Small intestine (tissue), 16 donors: ENCODE data around the gene IGSF21. TPM values are rescaled to one million over a fixed set of nuclear protein-coding genes. Genes with fewer than 3 reads are reported as not detected.

Experiments
- DNase-seq, 2 donors: peaks; one replicate each; pipeline versions ENCODE4 v3.0.0 to v3.0.0-alpha.2; 2013
- FAIRE-seq: peaks from 2 replicates; lab custom pipeline; 2012; peaks lifted over from hg19 to GRCh38; lab: Jason Lieb, UNC
- H3K27ac ChIP-seq, 3 donors: one replicate each; pipeline ENCODE4 v1.5.1; 2013; ENCODE audit warnings: low read length in 2 of 3, mild to moderate bottlenecking in 2 of 3, control low read depth in 1 of 3, inconsistent platforms in 1 of 3, low read depth in 1 of 3, moderate library complexity in 1 of 3
- H3K27me3 ChIP-seq, 3 donors: one replicate each; pipeline ENCODE4 v1.6.1; 2013; ENCODE audit warnings: low read length in 3 of 3, inconsistent platforms in 1 of 3; ENCODE audit not compliant: control insufficient read depth in 3 of 3, insufficient read depth in 3 of 3
- H3K36me3 ChIP-seq, 3 donors: one replicate each; pipeline ENCODE4 v1.6.1; 2013; ENCODE audit warnings: low read length in 3 of 3, inconsistent platforms in 1 of 3, low read depth in 1 of 3, mild to moderate bottlenecking in 1 of 3, moderate library complexity in 1 of 3; ENCODE audit not compliant: control insufficient read depth in 3 of 3, insufficient read depth in 2 of 3
- H3K4me1 ChIP-seq, 3 donors: one replicate each; pipeline ENCODE4 v1.6.1; 2013; ENCODE audit warnings: low read length in 2 of 3, inconsistent platforms in 1 of 3, low read depth in 1 of 3, mild to moderate bottlenecking in 1 of 3, moderate library complexity in 1 of 3; ENCODE audit not compliant: control insufficient read depth in 3 of 3, insufficient read depth in 2 of 3
- H3K4me3 ChIP-seq, 3 donors: one replicate each; pipeline ENCODE4 v1.5.1; 2013; ENCODE audit warnings: low read length in 3 of 3, control low read depth in 1 of 3, inconsistent platforms in 1 of 3, low read depth in 1 of 3, mild to moderate bottlenecking in 1 of 3, moderate library complexity in 1 of 3
- H3K9me3 ChIP-seq, 2 donors: one replicate each; pipeline ENCODE4 v1.6.1; 2013; ENCODE audit warnings: low read depth in 1 of 2, low read length in 1 of 2; ENCODE audit not compliant: control insufficient read depth in 2 of 2, insufficient read depth in 1 of 2
- WGBS, 3 donors: extraction: QIAGEN DNeasy Blood & Tissue Kit; methylation state at CpG; one replicate each; pipeline ENCODE4 v1.1.7; 2013; 5-methylcytosine and 5-hydroxymethylcytosine counted together
- long read RNA-seq, 10 donors: transcript quantifications; one replicate each; lab custom pipeline, GENCODE V29; 2026
- polyA plus RNA-seq, 4 donors: library from polyadenylated mRNA; stranded (reverse) in 3 of 4; unstranded in 1 of 4; fragments of 200-250 nt in 3 of 4; fragments of 120-200 nt in 1 of 4; gene quantifications; one replicate each; pipeline versions ENCODE4 v1.2.1 to v1.2.3, GENCODE V29; 2013
- donor health status: healthy with polysubstance abuse.
- donor health status: control.
- donor health status: control.
- donor health status: Bipolar disorder and iron deficiency.
- donor health status: healthy.

The IGSF21 gene
- under 1 TPM in 2 of 4 donors, not detected in 2; 0.18 to 0.38 TPM for polyA plus RNA-seq
- long read RNA-seq, donor 1, result 0 reads
- long read RNA-seq, donor 2, result 0 reads
- long read RNA-seq, donor 3, result 0 reads
- long read RNA-seq, donor 4, result 0 reads
- long read RNA-seq, donor 5, result 0 reads
- long read RNA-seq, donor 6, result 0 reads
- long read RNA-seq, donor 7, result 0 reads
- long read RNA-seq, donor 8, result 0 reads
- long read RNA-seq, donor 9, result 0 reads
- long read RNA-seq, donor 10, partial matches to known transcripts, result 0 of 1 reads
- long read RNA-seq, donor 10, other reads (novel, unspliced or antisense), result 0 of 1 reads

DNA sequence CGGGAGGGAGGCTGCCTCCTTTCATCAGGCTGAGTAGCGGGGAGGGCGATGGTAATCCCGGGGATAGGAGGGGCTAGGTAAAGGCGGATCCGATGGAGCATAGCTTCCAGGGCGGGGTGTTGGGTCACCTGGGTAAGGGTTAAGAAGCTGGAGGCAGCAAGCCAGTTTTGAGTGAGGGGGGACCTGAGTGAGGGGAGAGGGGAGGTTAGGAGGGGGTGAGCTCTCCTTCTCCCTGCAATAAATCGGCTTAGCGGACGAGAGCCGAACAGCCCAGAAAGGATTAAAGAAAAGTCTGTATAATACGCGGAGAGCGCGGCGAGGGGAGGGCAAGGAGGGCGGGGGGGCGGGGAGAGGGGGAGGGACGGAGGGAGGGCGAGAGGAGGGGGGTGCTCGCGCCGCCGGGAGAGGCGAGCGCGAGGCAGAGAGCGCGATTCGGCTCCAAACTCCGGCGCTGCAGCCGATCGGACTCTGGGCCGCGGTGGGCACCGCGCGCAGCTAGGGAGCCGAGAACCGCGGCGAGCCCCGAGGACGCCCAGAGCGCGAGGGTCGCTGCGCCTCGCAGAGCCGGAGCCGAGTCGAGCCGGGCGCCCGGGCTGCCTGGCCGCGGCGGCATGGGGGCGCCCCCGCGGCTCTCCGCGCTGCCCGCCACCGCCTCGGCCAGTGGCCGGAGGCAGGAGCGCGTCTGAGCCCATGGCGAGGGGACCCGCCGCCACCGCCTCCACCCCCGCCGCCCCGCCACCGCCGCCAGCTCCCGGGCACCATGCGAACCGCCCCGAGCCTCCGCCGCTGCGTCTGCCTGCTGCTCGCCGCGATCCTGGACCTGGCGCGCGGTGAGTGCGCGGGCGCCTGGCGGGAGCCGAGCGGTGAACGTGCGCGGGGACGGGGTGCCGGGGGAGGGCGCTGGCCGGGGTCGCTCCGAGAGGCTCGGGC lies at the start of gene IGSF21:
Gene IGSF21 (plus strand): TSS at position 430 of the 930 bp plus-strand sequence. CDS start 331 bp downstream, at position 761.
- Histone ChIP-seq H3K4me3 (no peak within 1 kb of the TSS), H3K27ac (no peak within 1 kb of the TSS), H3K27me3 (peaks cover 24 to 75% (median 41%) of the 10 kb centered on the region in 3 donors), H3K36me3 (no peaks in the 10 kb centered on the region), H3K9me3 (no peaks in the 10 kb centered on the region), H3K4me1 (no peaks in the 10 kb centered on the region)
- FAIRE-seq (no peak), DNase-seq (no peak)
- WGBS, 3 donors, result 3 to 12% (median 8%) methylated on average over 36 to 108 of the region's 108 CpGs

DNA sequence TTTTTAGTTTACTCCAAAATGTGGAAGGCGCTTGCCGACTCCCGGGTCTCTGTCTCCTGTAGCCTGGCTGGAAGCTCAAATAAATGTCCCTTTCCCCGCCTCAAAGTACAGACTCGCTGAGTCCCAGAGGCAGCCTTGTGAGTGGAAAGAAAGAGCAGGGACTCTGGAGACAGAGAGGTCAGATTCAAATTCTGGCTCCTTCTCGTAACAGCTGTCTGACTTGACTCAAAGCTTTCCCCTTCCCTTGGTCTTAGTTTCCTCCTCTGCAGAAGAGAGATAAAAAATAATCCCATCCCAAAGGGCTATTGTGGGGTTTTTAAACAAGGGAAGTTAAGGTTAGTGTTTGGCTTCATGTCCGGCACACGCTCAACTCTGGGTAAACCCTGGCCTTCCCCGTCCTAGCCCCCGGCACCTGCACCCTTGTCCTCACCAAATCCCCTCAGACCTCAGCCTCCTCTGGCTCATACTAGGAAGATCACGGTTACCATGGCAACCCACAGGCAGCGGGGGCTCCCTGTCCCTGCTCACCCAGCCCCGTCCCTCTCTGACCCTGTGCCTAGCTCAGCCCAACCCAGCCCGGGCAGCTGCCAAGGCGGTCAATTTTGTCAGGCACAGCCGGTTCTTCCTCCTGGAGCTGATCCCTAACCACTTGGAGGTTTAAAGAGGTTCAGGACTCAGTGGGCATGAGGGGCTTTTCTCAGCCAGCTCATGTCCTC lies 49.2 kb upstream of the IGSF21 start:
- no peaks in the 10 kb centered on the region for H3K4me1 ChIP-seq
- no peaks in the 10 kb centered on the region for H3K36me3 ChIP-seq
- peaks cover 0 to 3% of the 10 kb centered on the region in 2 donors for H3K9me3 ChIP-seq
- DNase-seq, result no peak
- no peak overlapping the region for H3K4me3 ChIP-seq
- FAIRE-seq, result no peak
- peaks cover 0 to 5% (median 0%) of the 10 kb centered on the region in 3 donors for H3K27me3 ChIP-seq
- no peak overlapping the region for H3K27ac ChIP-seq
- 60 to 68% (median 63%) methylated on average over 16 of the region's 16 CpGs for WGBS, 3 donors

DNA sequence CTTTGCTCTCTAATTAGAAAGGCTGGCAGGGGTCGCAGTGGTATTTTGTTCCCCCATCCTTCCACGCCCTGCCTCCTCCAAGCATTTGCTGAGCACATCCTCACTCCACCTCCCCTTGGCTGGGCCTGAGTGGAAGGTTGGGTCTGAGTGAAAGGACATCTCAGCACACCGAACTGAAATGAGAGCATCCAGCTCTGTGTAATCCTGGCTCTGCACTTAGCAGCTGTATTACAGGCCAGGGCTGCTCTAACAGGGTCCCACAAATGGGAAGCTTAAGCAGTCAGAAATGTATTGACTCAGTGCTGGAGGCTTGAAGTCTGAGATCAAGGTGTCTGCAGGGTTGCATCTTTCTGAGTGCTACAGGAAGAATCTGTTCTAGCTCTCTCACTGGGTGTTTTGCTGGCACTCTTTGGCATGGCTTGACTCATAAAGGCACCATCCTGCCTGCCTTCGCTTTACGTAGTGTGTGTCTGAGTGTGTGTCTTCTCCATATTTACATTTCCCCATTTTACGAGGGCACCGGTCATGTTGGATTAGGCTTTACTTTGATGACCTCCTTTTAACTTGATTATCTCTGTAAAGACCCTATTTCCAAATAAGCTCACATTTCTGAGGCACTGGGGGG lies 48.5 kb upstream of the IGSF21 start:
- Histone ChIP-seq H3K27me3 (peaks cover 0 to 5% (median 0%) of the 10 kb centered on the region in 3 donors), H3K9me3 (peaks cover 0 to 3% of the 10 kb centered on the region in 2 donors), H3K27ac (no peak overlapping the region), H3K4me1 (no peaks in the 10 kb centered on the region), H3K36me3 (no peaks in the 10 kb centered on the region), H3K4me3 (no peak overlapping the region)
- DNase-seq (no peak), FAIRE-seq (no peak)
- WGBS, 3 donors, result 60 to 70% (median 62%) methylated on average over 7 of the region's 7 CpGs

DNA sequence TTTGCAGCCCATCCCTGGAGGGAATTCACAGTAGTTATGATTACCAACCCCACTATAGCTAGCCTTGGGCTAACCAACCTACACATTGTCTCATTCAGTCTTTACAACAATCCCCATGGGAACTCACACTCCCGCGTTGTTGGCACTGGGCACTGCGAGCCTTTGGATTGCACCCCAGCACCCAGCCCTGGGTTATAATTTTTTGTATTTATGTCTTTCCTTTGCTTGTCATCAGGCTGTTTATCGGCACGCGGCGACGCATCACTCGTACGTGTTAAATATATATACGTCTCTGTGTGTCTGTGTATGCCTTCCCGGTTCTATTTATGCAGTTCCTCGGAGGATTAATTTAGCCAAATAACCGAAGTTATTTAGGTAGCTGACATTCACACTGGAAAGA lies 47.2 kb upstream of the IGSF21 start:
- Histone ChIP-seq H3K27ac (no peak overlapping the region), H3K36me3 (no peaks in the 10 kb centered on the region), H3K9me3 (peaks cover 0 to 3% of the 10 kb centered on the region in 2 donors), H3K27me3 (peaks cover 0 to 5% (median 0%) of the 10 kb centered on the region in 3 donors), H3K4me1 (no peaks in the 10 kb centered on the region), H3K4me3 (no peak overlapping the region)
- DNase-seq, result no peak
- WGBS, 3 donors, result 91 to 92% (median 92%) methylated on average over 14 of the region's 14 CpGs
- FAIRE-seq, result no peak

DNA sequence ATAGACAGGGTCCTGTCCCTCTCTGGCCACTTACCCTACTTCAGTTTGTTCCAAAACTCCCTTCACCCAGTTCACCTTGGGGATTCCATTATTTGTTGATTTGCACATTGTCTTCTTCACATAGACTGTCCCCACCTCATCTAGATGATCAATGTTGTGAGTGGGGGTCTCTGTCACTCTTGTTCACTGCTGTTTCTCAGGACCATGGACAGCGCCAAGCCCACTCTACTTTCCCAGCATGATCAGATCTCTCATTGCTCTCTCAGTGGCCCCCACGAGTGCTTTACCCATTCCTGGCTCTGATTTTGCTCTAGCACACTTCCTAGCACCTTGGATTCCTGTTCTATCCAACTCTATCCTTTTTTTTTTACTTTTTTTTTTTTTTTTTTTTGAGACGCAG lies 45.4 kb upstream of the IGSF21 start:
- Histone ChIP-seq H3K27me3 (peaks cover 0 to 5% (median 0%) of the 10 kb centered on the region in 3 donors), H3K9me3 (peaks cover 0 to 3% of the 10 kb centered on the region in 2 donors), H3K4me1 (no peaks in the 10 kb centered on the region), H3K36me3 (no peaks in the 10 kb centered on the region), H3K27ac (no peak overlapping the region), H3K4me3 (no peak overlapping the region)
- DNase-seq (no peak), FAIRE-seq (no peak)
- WGBS, 3 donors, result 33 to 65% (median 63%) methylated on average over 2 to 3 of the region's 3 CpGs

- Histone ChIP-seq H3K4me1 (no peaks in the 10 kb centered on the region), H3K9me3 (peaks cover 0 to 3% of the 10 kb centered on the region in 2 donors), H3K36me3 (no peaks in the 10 kb centered on the region), H3K4me3 (no peak overlapping the region), H3K27me3 (peaks cover 0 to 4% (median 0%) of the 10 kb centered on the region in 3 donors), H3K27ac (no peak overlapping the region)
- peak; percentile 7 to 45 for DNase-seq
- FAIRE-seq, result no peak
- WGBS, 3 donors, result 3 to 15% (median 12%) methylated on average over 7 of the region's 7 CpGs
These were observed 43.1 kb upstream of the IGSF21 start for GRCh38 chr1:18064534-18064933.

GRCh38 chr1:18066576-18066975 lies 41.0 kb upstream of the IGSF21 start:
- 64 to 77% (median 73%) methylated on average over 5 of the region's 5 CpGs for WGBS, 3 donors
- FAIRE-seq, result no peak

More at GRCh38 chr1:18066576-18066975, 41.0 kb upstream of the IGSF21 start:
- Histone ChIP-seq H3K9me3 (peaks cover 0 to 3% of the 10 kb centered on the region in 2 donors), H3K4me1 (no peaks in the 10 kb centered on the region), H3K27me3 (peaks cover 0 to 4% (median 0%) of the 10 kb centered on the region in 3 donors), H3K36me3 (no peaks in the 10 kb centered on the region), H3K27ac (no peak overlapping the region), H3K4me3 (no peak overlapping the region)
- no peak for DNase-seq
